HG03558 (cell line): ENCODE results near the gene GALNTL6.
"Not testable (repeated sequence)": the region's sequence is repeated elsewhere in the genome, so short reads cannot be mapped to it uniquely, and the experiment has no call there.

Experiments
- ATAC-seq: cut with Tn5 transposase; IDR thresholded peaks from one replicate; pipeline ENCODE4 v1.9.1; 2021; ENCODE audit warnings: moderate number of reproducible peaks; ENCODE audit not compliant: unreplicated experiment; ENCODE audit errors: extremely low read depth

GALNTL6 gene

GRCh38 chr4:172951679-172952451, 1138.7 kb downstream of the GALNTL6 start:
- no peak for ATAC-seq

DNA sequence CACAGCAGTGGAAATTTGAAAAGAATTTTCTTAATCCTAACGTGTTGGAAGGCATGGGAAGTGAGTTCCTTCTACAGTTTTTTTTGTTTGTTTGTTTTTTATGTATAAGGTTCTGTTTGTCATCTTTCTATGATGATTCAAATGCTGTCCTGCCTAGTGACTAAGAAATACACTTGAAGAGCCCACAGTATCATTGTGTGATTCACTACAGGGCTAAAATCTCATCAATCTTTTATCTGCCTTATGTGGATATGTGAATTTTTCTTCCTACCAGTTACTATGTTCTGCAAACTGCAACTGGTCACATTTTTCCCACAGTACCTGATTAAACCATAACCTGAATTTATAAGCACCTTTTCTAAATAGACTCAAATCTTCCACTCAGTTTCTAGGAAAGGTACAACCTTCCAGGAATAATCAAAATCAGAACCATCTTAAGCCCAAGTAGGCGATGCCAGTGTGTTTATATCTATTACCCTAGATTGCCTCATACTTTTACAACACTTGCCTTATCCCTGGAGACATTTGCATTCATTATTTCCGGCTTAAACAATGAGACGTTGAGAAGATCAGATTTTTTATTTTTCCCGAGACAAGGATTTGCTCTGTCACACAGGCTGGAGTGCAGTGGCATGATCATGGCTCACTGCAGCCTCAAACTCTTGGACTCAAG, 1140.8 kb downstream of the GALNTL6 start:
- no peak for ATAC-seq

GRCh38 chr4:172956340-172956739, 1143.1 kb downstream of the GALNTL6 start:
- ATAC-seq, result not testable (repeated sequence)

- ATAC-seq, result no peak
Measured at GRCh38 chr4:172957216-172957615, 1144.0 kb downstream of the GALNTL6 start.

DNA sequence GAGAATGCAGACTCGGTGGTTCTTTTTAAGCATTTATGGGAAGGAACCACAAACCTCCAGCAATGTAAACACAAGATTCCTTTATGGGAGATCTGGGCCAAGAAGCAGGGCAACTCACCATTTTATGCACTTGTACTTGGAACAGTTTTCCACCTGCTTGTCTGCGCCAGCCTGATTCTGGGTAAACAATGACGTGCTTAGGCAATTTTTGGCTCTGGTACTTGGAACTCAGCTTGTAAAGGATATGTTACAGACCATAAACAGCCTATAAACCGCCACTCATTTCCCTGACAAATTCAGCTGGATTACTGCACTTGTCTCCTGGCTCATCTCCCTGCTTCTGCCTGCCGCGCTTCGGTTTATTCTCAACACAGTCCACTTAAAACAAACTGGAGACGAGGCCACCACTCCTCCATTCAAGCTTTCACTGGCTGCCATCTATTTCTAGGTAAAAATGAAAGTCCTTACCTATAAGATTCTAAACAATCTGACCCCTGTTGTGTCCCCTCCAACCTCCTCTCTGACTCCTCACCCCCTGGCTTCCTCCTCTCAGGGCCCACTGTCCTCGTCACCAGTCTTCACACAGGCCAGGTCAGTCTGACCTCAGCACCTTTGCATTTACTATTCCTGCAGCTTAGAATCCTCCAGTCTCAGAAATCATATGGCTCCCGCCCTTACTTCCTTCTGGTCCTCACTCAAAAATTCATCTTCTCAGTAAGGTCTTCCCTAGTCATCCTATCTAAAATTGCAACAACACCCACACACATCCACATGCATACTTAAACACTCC, 1149.6 kb downstream of the GALNTL6 start:
- no peak for ATAC-seq

DNA sequence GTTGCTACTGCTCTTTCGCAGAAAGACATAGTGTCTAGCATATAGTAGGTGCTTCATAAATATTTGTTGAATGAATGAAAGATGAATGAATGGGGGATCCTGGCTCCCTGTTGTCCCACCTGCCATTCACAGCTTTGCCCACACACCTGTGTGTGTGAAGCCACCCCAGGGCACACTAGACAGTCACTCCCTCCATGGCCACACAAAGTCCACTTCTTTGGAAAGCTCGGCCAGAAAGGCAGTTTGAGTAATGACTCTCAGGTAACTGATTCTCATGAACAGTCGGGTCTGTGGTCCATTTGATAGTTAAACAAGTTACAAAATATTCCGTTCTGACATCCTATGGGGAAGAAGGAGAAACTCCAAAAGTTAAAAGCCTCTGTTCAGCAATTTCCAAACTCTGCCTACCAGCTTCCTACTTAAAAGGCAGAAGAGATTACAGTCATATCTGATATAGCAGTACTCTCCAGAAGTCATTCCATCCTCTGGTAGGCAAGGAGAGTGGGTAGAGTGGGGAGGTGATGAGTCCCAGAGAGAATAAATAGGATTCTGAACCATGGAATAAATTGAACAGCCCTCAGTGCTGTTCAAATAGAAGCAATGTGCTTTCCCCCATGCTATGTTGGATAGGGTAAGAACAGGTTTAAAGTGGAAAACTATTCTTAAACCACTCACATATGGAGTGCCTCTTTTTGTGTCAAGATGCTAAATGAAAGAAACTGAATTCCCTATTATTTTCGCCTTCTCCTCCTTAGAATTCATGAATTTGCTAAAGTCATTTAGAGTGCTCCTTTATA, 1150.5 kb downstream of the GALNTL6 start:
- ATAC-seq, result no peak

- ATAC-seq, result not testable (repeated sequence)
Measured at GRCh38 chr4:172970189-172970588, 1157.0 kb downstream of the GALNTL6 start.

GRCh38 chr4:172974586-172974985, 1161.4 kb downstream of the GALNTL6 start:
- no peak for ATAC-seq

GRCh38 chr4:172975651-172976229, 1162.5 kb downstream of the GALNTL6 start:
- ATAC-seq, result no peak

- ATAC-seq, result not testable (repeated sequence)
Measured at GRCh38 chr4:172977491-172978041, 1164.4 kb downstream of the GALNTL6 start.

DNA sequence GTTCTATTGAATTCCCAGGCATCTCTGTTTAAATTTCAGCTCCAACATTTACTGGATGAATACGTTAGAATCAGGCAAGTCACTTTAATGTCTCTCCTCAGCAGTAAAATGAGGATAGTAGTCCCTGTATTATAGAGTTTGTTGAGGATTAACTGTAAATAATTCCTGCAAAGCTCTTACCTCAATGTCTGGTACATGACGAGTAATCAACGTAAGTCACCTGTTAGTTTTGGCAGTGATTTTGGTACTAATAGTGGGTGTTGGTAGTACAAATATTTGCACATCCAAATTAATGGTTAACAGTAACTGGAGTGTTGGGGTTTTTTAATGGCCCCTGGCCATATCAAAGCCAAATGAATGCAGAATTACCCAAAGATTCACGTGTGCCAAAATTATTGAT, 1165.6 kb downstream of the GALNTL6 start:
- ATAC-seq, result no peak

GRCh38 chr4:172979332-172979731, 1166.1 kb downstream of the GALNTL6 start:
- no peak for ATAC-seq

GRCh38 chr4:172980219-172980618, 1167.0 kb downstream of the GALNTL6 start:
- ATAC-seq, result no peak

GRCh38 chr4:172982151-172982590, 1169.0 kb downstream of the GALNTL6 start:
- no peak for ATAC-seq

DNA sequence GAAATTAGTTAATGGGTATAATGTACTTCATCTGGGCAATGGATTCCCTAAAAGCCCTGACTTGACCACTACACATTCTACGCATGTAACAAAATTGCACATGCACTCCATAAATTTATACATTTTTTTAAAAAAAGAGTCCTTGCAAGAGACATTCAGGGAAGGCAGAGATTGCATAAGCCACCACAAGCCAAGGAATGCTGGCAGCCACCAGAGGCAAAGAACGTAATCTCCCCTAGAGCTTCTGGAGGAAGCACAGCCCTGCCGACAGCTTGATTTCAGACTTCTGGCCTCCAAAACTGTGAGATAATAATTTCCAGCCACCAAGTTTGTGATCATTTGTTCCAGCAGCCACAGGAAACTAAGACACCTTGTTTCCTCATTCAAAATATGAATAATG, 1169.8 kb downstream of the GALNTL6 start:
- ATAC-seq, result no peak

GRCh38 chr4:172983631-172984030, 1170.4 kb downstream of the GALNTL6 start:
- no peak for ATAC-seq

- ATAC-seq, result no peak
Measured at GRCh38 chr4:172985552-172985951, 1172.3 kb downstream of the GALNTL6 start.

DNA sequence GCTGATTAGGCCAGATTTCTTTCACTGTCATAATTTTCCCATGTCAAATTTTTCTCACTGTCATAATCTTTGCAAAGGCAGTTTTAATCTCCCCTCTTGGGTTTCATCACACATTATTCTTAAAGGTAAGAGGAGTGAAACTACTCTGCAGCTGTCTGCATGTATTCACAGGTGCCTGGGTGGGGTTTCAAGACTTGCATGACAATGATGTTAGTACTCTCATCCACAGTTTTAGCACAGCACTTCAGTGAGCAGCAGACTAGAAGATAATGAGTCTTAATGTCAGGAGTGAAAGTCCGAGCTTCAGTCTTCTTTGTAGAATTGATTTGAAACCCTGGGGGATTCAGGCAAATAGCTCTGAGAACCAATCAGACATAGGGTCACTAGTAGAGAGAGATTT, 1172.9 kb downstream of the GALNTL6 start:
- peak; percentile 70 for ATAC-seq

DNA sequence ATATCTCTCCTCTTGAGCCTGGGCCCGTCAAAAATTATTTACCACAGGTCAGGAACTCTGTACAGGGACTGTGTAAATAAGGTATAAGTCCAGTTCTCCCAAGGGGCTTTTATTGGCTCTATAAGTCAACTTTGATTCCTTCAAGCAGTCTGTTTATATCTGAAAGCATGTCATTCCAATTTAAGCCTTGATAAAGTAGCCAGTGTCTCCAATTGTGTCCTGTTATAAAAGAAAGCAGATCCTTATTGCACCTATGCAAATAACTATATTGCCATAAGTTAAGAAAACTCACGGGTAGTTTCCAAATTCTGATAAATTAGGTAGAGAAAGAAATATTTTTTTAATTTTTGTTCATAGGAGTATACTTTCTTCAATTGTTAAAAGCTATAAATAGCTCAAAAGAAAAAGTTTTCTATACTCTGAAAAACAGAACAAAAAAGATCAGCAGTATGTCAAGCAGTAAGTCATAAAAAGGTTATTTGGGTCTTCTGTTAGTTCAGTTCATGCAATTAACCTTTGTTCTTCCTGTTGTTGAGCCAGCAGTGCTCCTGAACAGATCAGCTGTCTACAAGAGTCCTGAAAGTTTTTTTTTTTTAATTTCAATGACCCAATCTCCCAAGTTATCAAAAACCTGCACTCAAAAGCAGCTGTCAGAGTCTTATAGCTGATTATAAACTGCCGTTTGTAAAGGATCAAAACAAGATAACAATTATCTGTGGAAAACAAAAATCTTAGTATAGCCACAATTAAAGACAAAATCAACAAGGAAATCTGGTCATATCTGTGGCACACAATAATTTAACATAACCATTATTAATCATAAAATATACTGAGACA, 1177.0 kb downstream of the GALNTL6 start:
- no peak for ATAC-seq
